OCI-LY1 (cell line): ENCODE measurements around the gene DLG1.

Experiments used
- H2AFZ ChIP-seq: fragments of 200-600 bp; sonication (generic), shearing (Covaris generic); 2 replicates; pipeline ENCODE4 v1.6.0; 2014; ENCODE audit warnings: antibody characterized with exemption, mild to moderate bottlenecking, low read length
- H3F3A ChIP-seq: fragments of 200-600 bp; sonication (generic), shearing (Covaris generic); 2 replicates; pipeline ENCODE4 v1.6.0; 2014; ENCODE audit warnings: mild to moderate bottlenecking, antibody characterized with exemption, low read length, moderate library complexity; ENCODE audit not compliant: insufficient read depth
- H3K27ac ChIP-seq: fragments of 200-600 bp; sonication (generic); 2 replicates; pipeline ENCODE4 v1.5.1; 2014; ENCODE audit warnings: low read length, mixed run types, mild to moderate bottlenecking, low read depth; ENCODE audit not compliant: poor library complexity, severe bottlenecking
- H3K27me3 ChIP-seq: fragments of 200-600 bp; sonication (generic); 2 replicates; pipeline ENCODE4 v1.6.0; 2014; ENCODE audit warnings: antibody characterized with exemption, mild to moderate bottlenecking, low read length, moderate library complexity; ENCODE audit not compliant: insufficient read depth
- H3K36me3 ChIP-seq: fragments of 200-600 bp; sonication (generic); 2 replicates; pipeline ENCODE4 v1.6.1; 2014; ENCODE audit warnings: mild to moderate bottlenecking, antibody characterized with exemption, low read length, moderate library complexity, mixed read lengths; ENCODE audit not compliant: insufficient read depth
- H3K4me1 ChIP-seq: fragments of 200-600 bp; sonication (generic); 2 replicates; pipeline ENCODE4 v1.5.1; 2014; ENCODE audit warnings: mild to moderate bottlenecking, low read length, moderate library complexity; ENCODE audit not compliant: insufficient read depth, severe bottlenecking
- H3K4me2 ChIP-seq: fragments of 200-600 bp; sonication (generic), shearing (Covaris generic); 2 replicates; pipeline ENCODE4 v1.6.1; 2014; ENCODE audit warnings: low read length
- H3K4me3 ChIP-seq: fragments of 200-600 bp; sonication (generic); 2 replicates; pipeline ENCODE4 v1.5.1; 2014; ENCODE audit warnings: low read length, low read depth, mild to moderate bottlenecking, mixed read lengths; ENCODE audit not compliant: poor library complexity, severe bottlenecking
- H3K79me2 ChIP-seq: fragments of 200-600 bp; shearing (Covaris generic); 2 replicates; pipeline ENCODE4 v1.6.1; 2016; ENCODE audit warnings: mixed run types, low read length, mixed read lengths; ENCODE audit not compliant: insufficient read depth
- H3K9ac ChIP-seq: fragments of 200-600 bp; sonication (generic), shearing (Covaris generic); 2 replicates; pipeline ENCODE4 v1.6.1; 2014; ENCODE audit warnings: mild to moderate bottlenecking, low read length, mixed read lengths
- H3K9me2 ChIP-seq: fragments of 200-600 bp; sonication (generic), shearing (Covaris generic); 2 replicates; pipeline ENCODE4 v1.6.1; 2014; ENCODE audit warnings: low read depth, mild to moderate bottlenecking, low read length, mixed read lengths
- H3K9me3 ChIP-seq: fragments of 200-600 bp; shearing (Covaris generic); 2 replicates; pipeline ENCODE4 v1.6.1; 2014; ENCODE audit warnings: low read length, mixed read lengths
- H4K20me1 ChIP-seq: fragments of 200-600 bp; sonication (generic), shearing (Covaris generic); 2 replicates; pipeline ENCODE4 v1.6.0; 2016; ENCODE audit warnings: mild to moderate bottlenecking, low read length; ENCODE audit not compliant: insufficient read depth
- EZH2 ChIP-seq: fragments of 200-600 bp; sonication (generic), shearing (Covaris generic); IDR thresholded peaks from 2 replicates; pipeline ENCODE4 v1.8.0; 2017; ENCODE audit warnings: borderline replicate concordance, mixed run types, mild to moderate bottlenecking, antibody characterized with exemption, low read length, moderate library complexity, mixed read lengths
- TF ChIP-seq, protein P1 (sequence below): fragments of 200-600 bp; sonication (generic), shearing (Covaris generic); IDR thresholded peaks from 2 replicates; pipeline ENCODE4 v1.5.1; 2017; ENCODE audit warnings: mild to moderate bottlenecking, antibody characterized with exemption, low read length, moderate library complexity, mixed read lengths

The DLG1 gene

DNA sequence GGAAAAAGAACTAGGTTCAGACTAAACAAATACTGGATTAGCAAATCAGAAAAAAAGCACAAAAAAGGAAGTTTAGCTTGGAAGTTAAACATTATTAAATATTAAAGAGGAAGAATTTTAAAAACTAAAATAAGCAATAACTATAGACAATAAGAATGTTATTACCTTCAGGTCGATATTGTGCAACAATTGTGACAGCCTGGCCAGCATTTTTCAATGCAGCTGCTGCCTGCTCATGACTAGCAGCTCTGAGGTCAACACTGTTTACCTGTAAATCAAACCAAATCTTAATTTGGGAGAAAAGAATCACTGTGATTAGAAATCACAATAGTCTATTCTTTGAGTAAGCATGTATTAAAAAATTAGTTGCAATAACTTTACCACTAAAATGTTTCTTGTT is 193.7 kb downstream of the DLG1 start:
- H3K4me1 ChIP-seq, result no peaks in the 10 kb centered on the region
- no peak overlapping the region for H2AFZ ChIP-seq
- TF ChIP-seq, protein P1, sequence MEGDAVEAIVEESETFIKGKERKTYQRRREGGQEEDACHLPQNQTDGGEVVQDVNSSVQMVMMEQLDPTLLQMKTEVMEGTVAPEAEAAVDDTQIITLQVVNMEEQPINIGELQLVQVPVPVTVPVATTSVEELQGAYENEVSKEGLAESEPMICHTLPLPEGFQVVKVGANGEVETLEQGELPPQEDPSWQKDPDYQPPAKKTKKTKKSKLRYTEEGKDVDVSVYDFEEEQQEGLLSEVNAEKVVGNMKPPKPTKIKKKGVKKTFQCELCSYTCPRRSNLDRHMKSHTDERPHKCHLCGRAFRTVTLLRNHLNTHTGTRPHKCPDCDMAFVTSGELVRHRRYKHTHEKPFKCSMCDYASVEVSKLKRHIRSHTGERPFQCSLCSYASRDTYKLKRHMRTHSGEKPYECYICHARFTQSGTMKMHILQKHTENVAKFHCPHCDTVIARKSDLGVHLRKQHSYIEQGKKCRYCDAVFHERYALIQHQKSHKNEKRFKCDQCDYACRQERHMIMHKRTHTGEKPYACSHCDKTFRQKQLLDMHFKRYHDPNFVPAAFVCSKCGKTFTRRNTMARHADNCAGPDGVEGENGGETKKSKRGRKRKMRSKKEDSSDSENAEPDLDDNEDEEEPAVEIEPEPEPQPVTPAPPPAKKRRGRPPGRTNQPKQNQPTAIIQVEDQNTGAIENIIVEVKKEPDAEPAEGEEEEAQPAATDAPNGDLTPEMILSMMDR, result no peak
- no peak for TF ChIP-seq EZH2
- peaks cover 44% of the 10 kb centered on the region for H3K36me3 ChIP-seq
- H3K4me2 ChIP-seq, result no peak overlapping the region
- H4K20me1 ChIP-seq, result no peaks in the 10 kb centered on the region
- H3F3A ChIP-seq, result no peaks in the 10 kb centered on the region
- H3K9me2 ChIP-seq, result no peaks in the 10 kb centered on the region
- H3K79me2 ChIP-seq, result no peaks in the 10 kb centered on the region
- no peaks in the 10 kb centered on the region for H3K27me3 ChIP-seq
- no peaks in the 10 kb centered on the region for H3K9me3 ChIP-seq
- no peak overlapping the region for H3K9ac ChIP-seq
- H3K4me3 ChIP-seq, result no peak overlapping the region
- H3K27ac ChIP-seq, result no peak overlapping the region

DNA sequence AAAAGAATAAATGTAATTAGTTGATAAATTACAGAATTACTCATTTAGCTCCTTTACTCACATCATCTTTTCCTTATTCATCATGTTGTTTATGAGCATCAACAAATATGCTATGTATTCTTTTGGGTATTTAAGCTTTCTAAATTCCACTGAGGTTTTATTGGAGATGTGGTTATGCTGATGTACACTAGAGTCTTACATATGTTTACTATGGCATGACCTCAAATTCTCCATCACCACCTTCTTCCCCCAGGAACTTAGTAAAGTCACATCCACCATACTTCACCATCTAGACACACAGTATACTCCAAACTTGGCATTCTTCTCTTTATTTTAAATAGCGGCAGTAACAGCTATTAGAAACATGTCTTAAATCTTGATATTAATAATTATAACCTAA is 194.6 kb downstream of the DLG1 start:
- Histone ChIP-seq H4K20me1 (no peaks in the 10 kb centered on the region), H3K4me3 (no peak overlapping the region), H3F3A (no peaks in the 10 kb centered on the region), H3K79me2 (no peaks in the 10 kb centered on the region), H3K27ac (no peak overlapping the region), H3K4me1 (no peaks in the 10 kb centered on the region), H2AFZ (no peak overlapping the region), H3K27me3 (no peaks in the 10 kb centered on the region), H3K9me3 (no peaks in the 10 kb centered on the region), H3K4me2 (no peak overlapping the region), H3K9me2 (no peaks in the 10 kb centered on the region), H3K9ac (no peak overlapping the region), H3K36me3 (peaks cover 44% of the 10 kb centered on the region)
- TF ChIP-seq, protein P1, result no peak
- TF ChIP-seq EZH2, result no peak

DNA sequence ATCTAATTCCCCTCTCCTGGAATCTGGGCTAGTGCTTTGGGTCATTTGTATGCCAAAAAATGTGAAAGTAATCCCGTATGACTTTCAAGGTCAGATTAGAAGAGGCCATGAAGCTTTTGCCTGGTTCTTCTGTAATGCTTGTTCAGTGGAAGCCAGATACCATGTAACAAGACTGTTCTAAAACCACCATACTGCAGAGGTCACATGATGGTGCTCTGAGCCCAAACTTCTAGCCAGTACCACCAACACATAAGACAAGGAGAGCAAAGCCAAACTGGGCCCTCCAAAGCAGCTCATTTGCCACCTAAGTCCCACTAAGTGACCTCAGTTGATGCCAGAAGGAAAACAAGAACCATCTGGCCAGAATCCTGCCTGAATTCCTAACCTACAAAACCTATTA is 204.5 kb downstream of the DLG1 start:
- Histone ChIP-seq H3K4me1 (no peaks in the 10 kb centered on the region), H3K4me3 (no peak overlapping the region), H3K9me3 (no peaks in the 10 kb centered on the region), H3K9ac (no peak overlapping the region), H3K79me2 (no peaks in the 10 kb centered on the region), H3K27ac (no peak overlapping the region), H4K20me1 (no peaks in the 10 kb centered on the region), H2AFZ (no peak overlapping the region), H3F3A (no peaks in the 10 kb centered on the region), H3K27me3 (no peaks in the 10 kb centered on the region), H3K36me3 (peaks cover 7% of the 10 kb centered on the region; the same call in 1 of the 2 replicates), H3K9me2 (no peaks in the 10 kb centered on the region), H3K4me2 (no peak overlapping the region)
- no peak for TF ChIP-seq EZH2
- TF ChIP-seq, protein P1, result no peak
